Testis (tissue), 3 donors: ENCODE results near the gene GGACT. TPM values are rescaled to one million over a fixed set of nuclear protein-coding genes. Genes with fewer than 3 reads are reported as not detected.

Source experiments
- DNase-seq: peaks from one replicate; pipeline ENCODE4 v3.0.0-alpha.2; 2019
- H3K27ac ChIP-seq, 2 donors: fragments of 200-600 bp; sonication (generic); one replicate each; pipeline ENCODE4 v1.5.1; 2019
- H3K27me3 ChIP-seq: fragments of 200-600 bp; sonication (generic); one replicate; pipeline ENCODE4 v1.5.1; 2019
- H3K36me3 ChIP-seq: fragments of 200-600 bp; sonication (generic); one replicate; pipeline ENCODE4 v1.5.1; 2017; ENCODE audit warnings: low read depth; ENCODE audit errors: missing control alignments
- H3K4me1 ChIP-seq: fragments of 200-600 bp; sonication (generic); one replicate; pipeline ENCODE4 v1.5.1; 2019
- H3K4me3 ChIP-seq, 2 donors: fragments of 200-600 bp; sonication (generic); one replicate each; pipeline ENCODE4 v1.5.1; 2017 to 2019
- H3K9me3 ChIP-seq: fragments of 200-600 bp; sonication (generic); one replicate; pipeline ENCODE4 v1.5.1; 2017
- CTCF ChIP-seq, 3 experiments: fragments of 450-650 bp in 2 of 3; fragments of 200-600 bp in 1 of 3; sonication (generic) in 1 of 3; IDR thresholded peaks; one replicate each; pipeline ENCODE4 v1.5.1; 2016 to 2019; ENCODE audit warnings: antibody characterized with exemption in 3 of 3, mild to moderate bottlenecking in 2 of 3, moderate library complexity in 1 of 3
- POLR2A ChIP-seq: fragments of 450-650 bp; IDR thresholded peaks from one replicate; pipeline ENCODE4 v1.6.1; 2017; ENCODE audit warnings: antibody characterized with exemption, mild to moderate bottlenecking, moderate library complexity
- WGBS, 2 donors: methylation state at CpG; one replicate each; pipeline ENCODE4 v1.1.5; 2018; 5-methylcytosine and 5-hydroxymethylcytosine counted together
- intact Hi-C: fragments of 100-400 bp; cut with DNase I; formaldehyde crosslinking; loops from one replicate; pipeline ENCODE4 v1.15.1; 2023; ENCODE audit warnings: low total_unique reads
- polyA plus RNA-seq: library from polyadenylated mRNA; stranded (reverse); fragments of 350-450 nt; fragmentation: Illumina TruSeq; extraction: RNeasy Lipid Tissue Mini Kit (QIAGEN cat#74804); gene quantifications from one replicate; pipeline ENCODE4 v1.2.3, GENCODE V29; 2014; ENCODE audit warnings: low read depth, low replicate concordance; ENCODE audit not compliant: insufficient read depth
- total RNA-seq, 2 donors: library from RNA; depleted of rRNA; stranded (reverse); fragments of >200 nt; gene quantifications; one replicate each; pipeline ENCODE4 v1.2.3, GENCODE V29; 2016

The GGACT gene
- total and polyA plus RNA-seq, 3 donors from 2014 or later = 9.8 to 30.0 (median 18.9) TPM

- Histone ChIP-seq H3K4me3 (no peak overlapping the region), H3K36me3 (no peaks in the 10 kb centered on the region), H3K27me3 (no peaks in the 10 kb centered on the region), H3K9me3 (no peaks in the 10 kb centered on the region), H3K4me1 (no peaks in the 10 kb centered on the region), H3K27ac (no peak overlapping the region)
- no peak for DNase-seq
- 72 to 73% methylated on average over 8 of the region's 8 CpGs for WGBS, 2 donors
- intact Hi-C loops = no loop called here
- TF ChIP-seq CTCF (IDR thresholded peaks at IDR 0.05) = no peak
- no peak for TF ChIP-seq POLR2A
Observed at GRCh38 chr13:100483841-100484381, 104.7 kb downstream of the GGACT start.

- Histone ChIP-seq H3K36me3 (no peaks in the 10 kb centered on the region), H3K4me3 (no peak overlapping the region), H3K27ac (no peak overlapping the region), H3K27me3 (no peaks in the 10 kb centered on the region), H3K9me3 (no peaks in the 10 kb centered on the region), H3K4me1 (no peaks in the 10 kb centered on the region)
- no peak for TF ChIP-seq CTCF (IDR thresholded peaks at IDR 0.05)
- no peak for TF ChIP-seq POLR2A
- no peak for DNase-seq
- 64 to 73% methylated on average over 6 of the region's 6 CpGs for WGBS, 2 donors
- intact Hi-C loops = no loop called here
Observed at GRCh38 chr13:100483139-100483538, 105.5 kb downstream of the GGACT start.

GRCh38 chr13:100480676-100481075 is 107.9 kb downstream of the GGACT start:
- TF ChIP-seq POLR2A (no peak), CTCF (IDR thresholded peaks at IDR 0.05) (no peak)
- Histone ChIP-seq H3K4me1 (no peaks in the 10 kb centered on the region), H3K9me3 (no peaks in the 10 kb centered on the region), H3K4me3 (no peak overlapping the region), H3K27me3 (no peaks in the 10 kb centered on the region), H3K36me3 (no peaks in the 10 kb centered on the region), H3K27ac (no peak overlapping the region)
- WGBS, 2 donors = 88 to 93% methylated on average over 9 of the region's 9 CpGs
- no peak for DNase-seq
- intact Hi-C loops = no loop called here

Other genes with a start within 250 kb of the GGACT start
- 10 to 100 TPM; 28.2 to 35.1 TPM for gene TMTC4, start 86.0 kb upstream of the GGACT start, total RNA-seq
- gene TMTC4, start 86.0 kb upstream of the GGACT start, polyA plus RNA-seq = 27.5 TPM